22Rv1 (cell line): ENCODE measurements around the gene PMIS2.

Source experiments
- H3K27ac ChIP-seq: fragments of 450-650 bp; 2 replicates; pipeline ENCODE4 v1.5.1; 2017
- ZFX ChIP-seq: fragments of 450-650 bp; IDR thresholded peaks from 2 replicates; pipeline ENCODE4 v1.6.1; 2017; ENCODE audit warnings: antibody characterized with exemption, borderline replicate concordance
- TF ChIP-seq, protein P1 (sequence below): fragments of 450-650 bp; IDR thresholded peaks from 2 replicates; pipeline ENCODE4 v1.5.1; 2017; ENCODE audit warnings: mild to moderate bottlenecking

The PMIS2 gene

DNA sequence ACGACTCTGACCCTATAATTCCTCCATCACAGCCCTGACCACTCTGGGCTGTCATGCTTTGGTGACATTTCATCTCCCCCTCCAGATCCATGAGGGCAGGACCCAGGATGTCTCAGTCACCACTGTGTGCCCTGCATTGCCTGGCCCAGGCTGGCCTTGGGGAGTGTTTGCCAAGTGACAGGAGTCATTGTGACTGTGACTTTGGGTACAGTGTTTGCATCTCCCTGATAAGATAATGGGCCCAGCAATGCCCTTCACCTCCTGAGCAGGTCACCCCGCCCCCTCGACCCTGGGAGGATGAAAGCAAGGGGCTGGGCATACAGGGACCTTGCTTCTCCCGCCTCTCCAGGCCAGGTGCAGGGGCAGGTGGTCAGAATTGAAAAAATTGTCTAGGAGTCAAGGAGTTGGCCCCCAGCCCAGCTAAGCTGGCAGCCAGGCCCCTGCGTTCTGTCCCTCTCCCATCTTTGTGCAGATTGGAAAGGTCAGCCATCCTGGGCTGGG is 16.6 kb upstream of the PMIS2 start:
- no peak for TF ChIP-seq ZFX
- TF ChIP-seq, protein P1, sequence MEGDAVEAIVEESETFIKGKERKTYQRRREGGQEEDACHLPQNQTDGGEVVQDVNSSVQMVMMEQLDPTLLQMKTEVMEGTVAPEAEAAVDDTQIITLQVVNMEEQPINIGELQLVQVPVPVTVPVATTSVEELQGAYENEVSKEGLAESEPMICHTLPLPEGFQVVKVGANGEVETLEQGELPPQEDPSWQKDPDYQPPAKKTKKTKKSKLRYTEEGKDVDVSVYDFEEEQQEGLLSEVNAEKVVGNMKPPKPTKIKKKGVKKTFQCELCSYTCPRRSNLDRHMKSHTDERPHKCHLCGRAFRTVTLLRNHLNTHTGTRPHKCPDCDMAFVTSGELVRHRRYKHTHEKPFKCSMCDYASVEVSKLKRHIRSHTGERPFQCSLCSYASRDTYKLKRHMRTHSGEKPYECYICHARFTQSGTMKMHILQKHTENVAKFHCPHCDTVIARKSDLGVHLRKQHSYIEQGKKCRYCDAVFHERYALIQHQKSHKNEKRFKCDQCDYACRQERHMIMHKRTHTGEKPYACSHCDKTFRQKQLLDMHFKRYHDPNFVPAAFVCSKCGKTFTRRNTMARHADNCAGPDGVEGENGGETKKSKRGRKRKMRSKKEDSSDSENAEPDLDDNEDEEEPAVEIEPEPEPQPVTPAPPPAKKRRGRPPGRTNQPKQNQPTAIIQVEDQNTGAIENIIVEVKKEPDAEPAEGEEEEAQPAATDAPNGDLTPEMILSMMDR, result no peak
- no peak overlapping the region for H3K27ac ChIP-seq

DNA sequence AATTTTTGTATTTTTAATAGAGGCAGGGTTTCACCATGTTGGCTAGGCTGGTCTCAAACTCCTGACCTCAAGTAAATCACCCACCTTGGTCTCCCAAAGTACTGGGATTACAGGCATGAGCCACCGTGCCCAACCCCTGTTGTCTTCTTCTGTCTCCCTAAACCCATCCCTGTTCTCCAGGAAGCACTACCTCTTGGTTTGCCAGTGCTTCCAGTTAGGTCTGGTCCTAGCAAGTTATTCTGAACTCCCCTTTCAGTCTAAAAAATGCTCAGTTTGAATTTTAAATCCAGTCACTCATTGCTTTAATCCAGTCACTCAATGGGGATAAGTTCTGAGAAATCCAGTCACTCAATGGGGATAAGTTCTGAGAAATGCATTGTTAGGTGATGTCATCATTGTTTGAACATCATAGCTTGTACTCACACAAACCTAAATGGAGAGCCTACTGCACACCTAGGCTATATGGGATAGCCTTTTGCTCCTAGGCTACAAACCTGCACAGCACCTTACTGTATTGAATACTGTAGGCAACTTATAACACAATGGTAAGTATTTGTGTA is 14.5 kb upstream of the PMIS2 start:
- H3K27ac ChIP-seq, result no peak overlapping the region
- TF ChIP-seq ZFX, result no peak
- TF ChIP-seq, protein P1, result no peak

DNA sequence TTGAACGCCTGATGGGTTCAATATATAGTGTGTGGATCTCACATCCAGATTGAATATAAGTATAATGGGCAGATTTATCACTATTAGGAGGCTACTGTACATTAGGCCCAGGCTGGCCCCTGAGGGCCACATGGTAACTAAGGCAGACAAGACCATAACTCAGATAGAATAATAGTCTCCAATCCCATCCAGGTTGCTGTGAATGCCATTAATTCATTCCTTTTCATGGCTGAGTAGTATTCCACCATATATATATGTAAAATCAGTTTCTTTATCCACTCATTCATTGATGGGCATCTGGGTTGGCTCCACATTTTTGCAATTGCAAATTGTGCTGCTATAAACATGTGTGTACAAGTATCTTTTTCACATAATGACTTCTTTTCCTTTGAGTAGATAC is 8.1 kb upstream of the PMIS2 start:
- no peak for TF ChIP-seq ZFX
- TF ChIP-seq, protein P1, result no peak
- H3K27ac ChIP-seq, result no peak overlapping the region

DNA sequence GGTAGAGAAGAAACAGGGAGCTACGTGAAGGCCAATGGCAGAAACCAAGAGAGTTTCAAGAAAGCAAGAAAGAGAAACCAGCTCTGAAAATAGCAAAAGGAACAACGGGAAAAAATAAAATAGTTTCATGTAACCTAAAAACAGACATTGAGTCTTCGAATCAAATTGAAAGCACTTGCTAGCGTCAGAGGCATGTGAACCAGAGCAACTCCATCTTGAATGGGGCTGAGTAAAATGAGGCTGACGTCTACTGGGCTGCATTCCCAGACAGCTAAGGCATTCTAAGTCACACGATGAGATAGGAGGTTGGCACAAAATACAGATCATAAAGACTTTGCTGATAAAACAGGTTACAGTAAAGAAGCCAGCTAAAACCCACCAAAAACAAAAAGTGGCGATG is 7.3 kb upstream of the PMIS2 start:
- no peak overlapping the region for H3K27ac ChIP-seq
- TF ChIP-seq, protein P1, result no peak
- TF ChIP-seq ZFX, result no peak

DNA sequence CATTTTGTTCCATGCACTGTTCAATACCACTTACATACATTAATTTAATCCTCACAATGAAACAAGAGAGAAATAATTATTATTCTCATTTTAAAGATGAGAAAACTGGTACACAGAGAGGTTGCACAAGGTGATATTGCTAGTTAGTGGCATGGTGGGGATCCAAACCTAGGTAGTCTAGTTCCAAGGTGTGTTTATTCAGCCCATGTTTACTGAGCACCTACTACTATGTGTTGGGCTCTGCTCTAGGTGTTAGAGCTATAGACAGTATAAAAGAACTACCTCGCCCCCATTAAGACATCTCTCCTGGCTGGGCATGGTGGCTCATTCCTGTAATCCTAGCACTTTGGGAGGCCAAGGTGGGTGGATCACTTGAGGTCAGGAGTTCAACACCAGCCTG is 3.2 kb upstream of the PMIS2 start:
- TF ChIP-seq, protein P1, result no peak

DNA sequence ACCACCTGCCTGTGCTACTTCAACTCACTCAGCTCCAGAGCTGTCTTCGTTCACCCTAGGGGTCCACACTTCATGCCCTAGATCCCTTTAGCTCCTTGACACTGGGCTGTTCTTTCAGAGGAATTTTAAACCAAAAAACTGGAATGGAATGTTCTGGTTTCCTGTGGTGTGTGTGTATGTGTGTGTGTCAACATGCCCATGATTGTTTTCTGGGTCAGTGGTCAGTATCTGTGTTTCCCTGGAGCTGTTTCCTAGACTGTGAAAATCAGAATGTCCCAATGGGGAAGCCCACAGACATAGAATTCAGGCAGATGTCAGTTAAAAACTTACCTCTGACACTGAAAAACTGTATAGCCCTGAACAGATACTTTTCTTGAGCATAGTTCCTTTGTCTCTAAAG is 1.3 kb downstream of the PMIS2 start:
- no peak for TF ChIP-seq ZFX
- TF ChIP-seq, protein P1, result no peak
- no peak overlapping the region for H3K27ac ChIP-seq

More for the DNA sequence above, 3.2 kb upstream of the PMIS2 start:
- no peak overlapping the region for H3K27ac ChIP-seq

DNA sequence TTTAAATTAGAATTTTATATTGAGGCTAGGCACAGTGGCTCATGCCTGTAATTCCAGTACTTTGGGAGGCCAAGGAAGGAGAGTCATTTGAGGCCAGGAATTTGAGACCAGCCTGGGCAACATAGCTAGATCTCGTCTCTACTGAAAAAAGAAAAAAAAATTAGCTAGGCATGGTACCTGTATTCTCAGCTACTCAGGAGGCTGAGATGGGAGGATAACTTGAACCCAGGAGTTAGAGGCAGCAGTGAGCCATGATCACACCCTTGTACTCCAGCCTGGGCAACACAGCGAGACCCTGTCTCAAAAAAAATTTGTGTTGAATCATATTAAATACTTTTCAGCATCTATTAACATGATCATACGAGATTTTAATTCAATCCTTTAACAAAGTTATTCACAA is 4.9 kb downstream of the PMIS2 start:
- TF ChIP-seq, protein P1, result no peak
- H3K27ac ChIP-seq, result no peak overlapping the region
